ENCODE data around the gene HMCN1.

The HMCN1 gene

GRCh38 chr1:186225096-186225495 is 490.9 kb downstream of the HMCN1 start:
- H3K4me1 ChIP-seq (ENCODE audit: control insufficient read depth, insufficient read depth, low read length), result no peaks in the 10 kb centered on the region
- H3K36me3 ChIP-seq (ENCODE audit: control insufficient read depth in 2 of 2, insufficient read depth in 2 of 2, low read length in 2 of 2), result no peaks in the 10 kb centered on the region
- H3K9me3 ChIP-seq (ENCODE audit: control insufficient read depth in 2 of 2, low read length in 2 of 2), result no peaks in the 10 kb centered on the region
- no peak overlapping the region for H3K4me3 ChIP-seq (ENCODE audit: low read length in 2 of 2)
- H3K27me3 ChIP-seq (ENCODE audit: control insufficient read depth in 1 of 2, insufficient read depth in 2 of 2, low read length in 2 of 2), result no peaks in the 10 kb centered on the region
- no peak overlapping the region for H3K27ac ChIP-seq (ENCODE audit: low read length)
- H3K9ac ChIP-seq (ENCODE audit: low read length in 2 of 2), result no peak overlapping the region

GRCh38 chr1:186228749-186229148 is 494.6 kb downstream of the HMCN1 start:
- Histone ChIP-seq H3K9ac (ENCODE audit: low read length in 2 of 2) (no peak overlapping the region), H3K27me3 (ENCODE audit: control insufficient read depth in 1 of 2, insufficient read depth in 2 of 2, low read length in 2 of 2) (no peaks in the 10 kb centered on the region), H3K27ac (ENCODE audit: low read length) (no peak overlapping the region), H3K4me3 (ENCODE audit: low read length in 2 of 2) (no peak overlapping the region), H3K36me3 (ENCODE audit: control insufficient read depth in 2 of 2, insufficient read depth in 2 of 2, low read length in 2 of 2) (no peaks in the 10 kb centered on the region), H3K9me3 (ENCODE audit: control insufficient read depth in 2 of 2, low read length in 2 of 2) (no peaks in the 10 kb centered on the region), H3K4me1 (ENCODE audit: control insufficient read depth, insufficient read depth, low read length) (no peaks in the 10 kb centered on the region)

- Histone ChIP-seq H3K27me3 (ENCODE audit: control insufficient read depth in 1 of 2, insufficient read depth in 2 of 2, low read length in 2 of 2) (no peaks in the 10 kb centered on the region), H3K9me3 (ENCODE audit: control insufficient read depth in 2 of 2, low read length in 2 of 2) (peaks cover 0 to 2% of the 10 kb centered on the region in 2 donors), H3K36me3 (ENCODE audit: control insufficient read depth in 2 of 2, insufficient read depth in 2 of 2, low read length in 2 of 2) (no peaks in the 10 kb centered on the region), H3K4me1 (ENCODE audit: control insufficient read depth, insufficient read depth, low read length) (no peaks in the 10 kb centered on the region), H3K27ac (ENCODE audit: low read length) (no peak overlapping the region), H3K4me3 (ENCODE audit: low read length in 2 of 2) (no peak overlapping the region), H3K9ac (ENCODE audit: low read length in 2 of 2) (no peak overlapping the region)
These were observed 497.8 kb downstream of the HMCN1 start for GRCh38 chr1:186231861-186232436.

GRCh38 chr1:186234976-186235686 is 500.9 kb downstream of the HMCN1 start:
- no peak overlapping the region for H3K27ac ChIP-seq (ENCODE audit: low read length)
- no peaks in the 10 kb centered on the region for H3K4me1 ChIP-seq (ENCODE audit: control insufficient read depth, insufficient read depth, low read length)
- H3K36me3 ChIP-seq (ENCODE audit: control insufficient read depth in 2 of 2, insufficient read depth in 2 of 2, low read length in 2 of 2), result no peaks in the 10 kb centered on the region
- H3K4me3 ChIP-seq (ENCODE audit: low read length in 2 of 2), result no peak overlapping the region
- no peak overlapping the region for H3K9ac ChIP-seq (ENCODE audit: low read length in 2 of 2)
- H3K27me3 ChIP-seq (ENCODE audit: control insufficient read depth in 1 of 2, insufficient read depth in 2 of 2, low read length in 2 of 2), result no peaks in the 10 kb centered on the region
- peaks cover 0 to 2% of the 10 kb centered on the region in 2 donors for H3K9me3 ChIP-seq (ENCODE audit: control insufficient read depth in 2 of 2, low read length in 2 of 2)

- H3K4me3 ChIP-seq (ENCODE audit: low read length in 2 of 2), result no peak overlapping the region
- H3K9me3 ChIP-seq (ENCODE audit: control insufficient read depth in 2 of 2, low read length in 2 of 2), result peaks cover 0 to 2% of the 10 kb centered on the region in 2 donors
- H3K9ac ChIP-seq (ENCODE audit: low read length in 2 of 2), result no peak overlapping the region
- no peaks in the 10 kb centered on the region for H3K36me3 ChIP-seq (ENCODE audit: control insufficient read depth in 2 of 2, insufficient read depth in 2 of 2, low read length in 2 of 2)
- H3K4me1 ChIP-seq (ENCODE audit: control insufficient read depth, insufficient read depth, low read length), result no peaks in the 10 kb centered on the region
- no peak overlapping the region for H3K27ac ChIP-seq (ENCODE audit: low read length)
- H3K27me3 ChIP-seq (ENCODE audit: control insufficient read depth in 1 of 2, insufficient read depth in 2 of 2, low read length in 2 of 2), result no peaks in the 10 kb centered on the region
These were observed 501.5 kb downstream of the HMCN1 start for GRCh38 chr1:186235696-186236095.

GRCh38 chr1:186236921-186237320 is 502.7 kb downstream of the HMCN1 start:
- Histone ChIP-seq H3K4me1 (ENCODE audit: control insufficient read depth, insufficient read depth, low read length) (no peaks in the 10 kb centered on the region), H3K36me3 (ENCODE audit: control insufficient read depth in 2 of 2, insufficient read depth in 2 of 2, low read length in 2 of 2) (no peaks in the 10 kb centered on the region), H3K27ac (ENCODE audit: low read length) (no peak overlapping the region), H3K9me3 (ENCODE audit: control insufficient read depth in 2 of 2, low read length in 2 of 2) (peaks cover 0 to 2% of the 10 kb centered on the region in 2 donors), H3K27me3 (ENCODE audit: control insufficient read depth in 1 of 2, insufficient read depth in 2 of 2, low read length in 2 of 2) (no peaks in the 10 kb centered on the region), H3K9ac (ENCODE audit: low read length in 2 of 2) (no peak overlapping the region), H3K4me3 (ENCODE audit: low read length in 2 of 2) (no peak overlapping the region)

GRCh38 chr1:186239171-186239570 is 505.0 kb downstream of the HMCN1 start:
- no peaks in the 10 kb centered on the region for H3K36me3 ChIP-seq (ENCODE audit: control insufficient read depth in 2 of 2, insufficient read depth in 2 of 2, low read length in 2 of 2)
- H3K27ac ChIP-seq (ENCODE audit: low read length), result no peak overlapping the region

GRCh38 chr1:186240436-186240835 is 506.2 kb downstream of the HMCN1 start:
- no peaks in the 10 kb centered on the region for H3K4me1 ChIP-seq (ENCODE audit: control insufficient read depth, insufficient read depth, low read length)
- H3K27me3 ChIP-seq (ENCODE audit: control insufficient read depth in 1 of 2, insufficient read depth in 2 of 2, low read length in 2 of 2), result no peaks in the 10 kb centered on the region
- no peaks in the 10 kb centered on the region for H3K36me3 ChIP-seq (ENCODE audit: control insufficient read depth in 2 of 2, insufficient read depth in 2 of 2, low read length in 2 of 2)
- H3K27ac ChIP-seq (ENCODE audit: low read length), result no peak overlapping the region
- H3K9ac ChIP-seq (ENCODE audit: low read length in 2 of 2), result no peak overlapping the region
- peaks cover 0 to 2% of the 10 kb centered on the region in 2 donors for H3K9me3 ChIP-seq (ENCODE audit: control insufficient read depth in 2 of 2, low read length in 2 of 2)
- no peak overlapping the region for H3K4me3 ChIP-seq (ENCODE audit: low read length in 2 of 2)

More at GRCh38 chr1:186239171-186239570, 505.0 kb downstream of the HMCN1 start:
- Histone ChIP-seq H3K4me3 (ENCODE audit: low read length in 2 of 2) (no peak overlapping the region), H3K4me1 (ENCODE audit: control insufficient read depth, insufficient read depth, low read length) (no peaks in the 10 kb centered on the region), H3K9ac (ENCODE audit: low read length in 2 of 2) (no peak overlapping the region), H3K27me3 (ENCODE audit: control insufficient read depth in 1 of 2, insufficient read depth in 2 of 2, low read length in 2 of 2) (no peaks in the 10 kb centered on the region), H3K9me3 (ENCODE audit: control insufficient read depth in 2 of 2, low read length in 2 of 2) (peaks cover 0 to 2% of the 10 kb centered on the region in 2 donors)

All from stomach smooth muscle (tissue), 2 donors.